Activated CD4-positive, alpha-beta T cell treated with anti-CD3 and anti-CD28 coated beads for 48 hours (primary cell): ENCODE measurements around the gene LSAMP.

Experiments used
- DNase-seq: peaks from one replicate; pipeline ENCODE4 v3.0.0-alpha.2; 2020

The LSAMP gene

DNA sequence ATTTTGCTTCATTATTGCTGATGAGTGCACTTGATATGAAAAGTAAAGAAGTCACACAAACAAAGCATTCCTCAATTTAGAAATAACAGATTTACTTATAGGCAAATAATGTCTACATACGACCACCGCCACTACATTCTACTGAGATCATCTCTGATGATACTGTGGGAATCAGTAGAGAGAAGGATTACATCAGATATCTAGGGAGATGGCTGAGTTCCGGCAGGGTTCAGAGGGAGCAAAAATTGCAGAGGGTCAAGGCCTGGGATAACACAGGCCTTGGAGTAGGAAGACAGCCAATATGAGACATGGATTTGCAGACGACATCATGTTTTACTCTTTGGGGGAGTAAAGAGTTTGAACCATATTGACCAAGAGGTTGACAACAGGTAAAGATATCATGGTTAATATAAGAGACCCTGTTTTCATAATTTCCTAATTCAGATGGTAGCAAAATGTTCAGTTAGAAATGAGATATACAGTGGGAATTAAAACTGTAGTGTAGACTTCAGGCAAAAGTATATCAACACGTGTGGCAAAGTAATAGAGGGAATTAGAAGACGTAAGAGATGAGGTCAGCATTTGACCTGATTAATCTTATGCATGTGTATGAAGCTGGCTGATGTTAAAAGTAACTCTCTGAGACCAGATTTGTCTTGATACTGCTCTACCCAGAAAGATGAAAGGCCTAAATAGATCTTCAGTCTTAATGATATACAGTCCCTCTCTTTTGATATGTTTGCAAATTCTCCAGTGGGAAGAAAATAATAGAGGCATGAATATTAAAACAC is 15.6 kb downstream of the LSAMP start:
- DNase-seq, result no peak

DNA sequence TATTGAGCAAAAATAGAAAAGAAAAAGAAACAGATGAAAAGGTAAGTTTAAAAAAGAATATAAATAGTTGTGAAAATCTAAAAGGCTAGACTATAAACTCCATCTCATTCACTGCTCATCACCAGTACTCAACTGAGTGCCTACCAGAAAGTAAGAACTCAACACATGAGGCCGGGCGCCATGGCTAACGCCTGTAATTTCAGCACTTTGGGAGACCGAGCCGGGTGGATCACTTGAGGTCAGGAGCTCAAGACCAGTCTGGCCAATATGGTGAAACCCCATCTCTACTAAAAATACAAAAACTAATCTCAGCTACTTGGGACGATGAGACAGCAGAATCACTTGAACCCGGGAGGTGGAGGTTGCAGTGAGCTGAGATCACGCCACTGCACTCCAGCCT is 19.3 kb downstream of the LSAMP start:
- DNase-seq, result no peak

DNA sequence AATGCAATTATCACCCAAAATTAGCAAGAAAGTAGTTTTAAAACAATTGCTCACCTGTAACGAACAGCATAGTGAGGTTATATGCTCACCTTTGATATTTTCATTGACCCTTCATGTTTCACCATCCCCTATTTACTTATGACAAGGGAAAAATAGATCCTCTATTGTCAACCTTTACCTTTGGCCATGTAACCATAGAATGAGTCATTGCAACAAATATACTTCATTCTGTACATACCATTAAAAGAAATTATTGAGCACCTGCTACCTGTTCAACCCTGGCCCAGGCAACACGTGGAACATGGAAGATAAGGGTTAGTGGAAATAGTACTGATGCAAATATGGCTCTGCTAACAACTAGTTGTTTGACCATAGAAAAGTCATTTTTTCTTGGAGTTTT is 20.2 kb downstream of the LSAMP start:
- no peak for DNase-seq

DNA sequence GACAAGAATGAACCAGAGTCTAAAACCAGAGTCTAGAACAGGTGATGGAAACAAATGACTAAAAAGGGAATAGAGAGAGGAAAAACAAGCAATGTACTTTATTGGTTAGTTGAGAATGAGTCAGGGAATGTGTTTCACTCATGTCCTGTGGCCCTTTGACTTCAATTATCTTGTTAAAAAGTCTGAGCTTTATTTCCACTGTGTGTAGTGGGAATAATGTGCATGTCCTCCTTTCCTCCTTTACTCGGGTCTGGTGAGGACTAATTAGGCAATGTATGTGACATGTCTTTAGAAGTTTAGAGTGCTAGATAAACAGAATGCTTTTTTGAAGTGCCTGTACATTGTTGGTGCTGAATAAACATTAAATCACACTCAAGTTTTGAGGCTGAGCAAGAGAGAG is 21.3 kb downstream of the LSAMP start:
- no peak for DNase-seq

DNA sequence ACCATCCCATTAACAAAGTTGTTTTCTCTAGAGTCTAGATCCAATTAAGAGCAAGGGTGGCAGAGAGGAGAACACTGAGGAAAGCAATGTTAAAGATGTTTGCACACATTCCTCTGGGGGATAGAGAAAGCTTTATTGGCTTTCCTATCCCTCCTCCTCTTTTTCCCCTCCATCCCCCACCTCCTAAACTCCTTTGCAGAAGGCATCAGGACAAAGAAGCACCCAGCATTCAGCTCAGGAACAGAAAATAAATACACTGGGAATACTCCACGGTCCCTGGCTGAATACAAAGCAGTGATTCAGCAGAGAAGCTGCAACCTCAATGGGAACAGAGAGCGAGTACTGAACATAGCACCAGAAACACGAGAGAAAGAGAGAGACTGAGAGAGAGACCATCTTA is 21.9 kb downstream of the LSAMP start:
- DNase-seq, result no peak

DNA sequence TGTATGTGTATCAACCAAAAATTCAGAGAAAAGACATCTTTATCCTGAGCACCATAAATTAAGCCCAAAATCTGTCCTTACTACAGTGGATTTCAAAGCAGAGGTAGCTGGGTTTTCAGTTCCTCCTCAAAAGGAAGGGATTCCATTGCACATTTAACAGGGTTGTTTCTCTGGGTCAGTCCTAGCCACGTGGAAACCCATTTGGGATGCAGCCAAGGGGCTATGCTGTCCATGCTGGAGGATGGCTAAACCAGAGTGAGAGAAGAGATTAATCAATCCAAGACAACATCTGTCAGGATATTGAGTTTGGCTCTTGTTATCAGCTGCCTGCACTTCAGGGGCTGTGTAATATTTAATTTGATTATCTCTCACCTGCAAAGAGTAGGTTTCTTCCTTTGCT is 28.1 kb downstream of the LSAMP start:
- no peak for DNase-seq

DNA sequence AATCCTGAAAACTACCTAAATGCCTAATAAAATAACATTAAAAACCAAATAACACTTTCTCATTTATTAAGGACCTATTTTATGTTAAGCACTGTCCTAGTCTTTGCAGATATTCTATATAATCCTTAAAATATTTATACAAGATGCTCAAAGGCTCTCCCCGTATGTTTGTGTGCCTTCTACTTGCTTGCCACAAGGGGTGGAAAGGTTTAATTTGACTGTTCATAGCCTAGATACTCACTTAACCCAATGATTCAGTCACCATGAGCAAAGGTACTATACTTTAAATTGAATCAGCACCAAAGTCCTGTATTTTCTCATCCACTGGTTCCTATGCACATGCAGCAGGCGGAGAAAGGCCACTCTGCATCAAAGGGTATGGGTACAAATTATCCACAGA is 32.0 kb downstream of the LSAMP start:
- no peak for DNase-seq

DNA sequence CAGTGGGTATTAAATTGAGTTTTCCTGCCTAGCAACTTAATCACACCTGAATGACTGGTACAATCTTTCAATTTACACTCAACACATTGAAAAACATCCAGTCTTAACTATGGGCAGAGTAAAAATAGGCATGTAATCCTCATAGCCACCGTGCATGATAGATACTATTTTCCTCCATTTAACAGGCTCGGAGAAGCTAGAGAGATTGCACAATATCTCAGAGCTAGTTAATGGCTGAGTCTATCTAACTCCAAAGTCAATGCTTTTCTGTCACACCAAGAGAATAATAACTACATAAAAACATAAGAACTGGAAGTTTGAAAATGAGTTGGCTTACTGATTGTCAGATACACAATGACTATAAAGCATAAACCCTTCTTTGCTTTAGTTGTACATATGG is 36.8 kb downstream of the LSAMP start:
- DNase-seq, result no peak

DNA sequence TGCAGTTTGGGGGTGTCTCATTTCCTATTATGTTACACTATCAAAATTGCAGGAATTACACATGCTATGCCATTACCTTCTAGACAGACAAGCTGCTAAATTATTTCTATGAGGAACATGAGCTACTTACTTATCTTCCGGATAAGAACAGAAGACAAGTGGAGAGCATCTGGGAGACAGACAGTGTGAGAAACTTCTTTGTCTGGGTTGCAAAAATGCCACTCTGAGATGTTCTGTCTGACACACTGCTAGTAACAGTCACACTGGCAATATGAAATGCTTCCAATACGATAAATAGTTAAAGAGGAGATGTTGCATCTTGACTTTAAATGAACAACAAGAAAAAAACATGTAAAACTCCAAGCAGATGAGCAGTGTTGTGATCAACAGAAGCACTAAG is 40.1 kb downstream of the LSAMP start:
- no peak for DNase-seq

DNA sequence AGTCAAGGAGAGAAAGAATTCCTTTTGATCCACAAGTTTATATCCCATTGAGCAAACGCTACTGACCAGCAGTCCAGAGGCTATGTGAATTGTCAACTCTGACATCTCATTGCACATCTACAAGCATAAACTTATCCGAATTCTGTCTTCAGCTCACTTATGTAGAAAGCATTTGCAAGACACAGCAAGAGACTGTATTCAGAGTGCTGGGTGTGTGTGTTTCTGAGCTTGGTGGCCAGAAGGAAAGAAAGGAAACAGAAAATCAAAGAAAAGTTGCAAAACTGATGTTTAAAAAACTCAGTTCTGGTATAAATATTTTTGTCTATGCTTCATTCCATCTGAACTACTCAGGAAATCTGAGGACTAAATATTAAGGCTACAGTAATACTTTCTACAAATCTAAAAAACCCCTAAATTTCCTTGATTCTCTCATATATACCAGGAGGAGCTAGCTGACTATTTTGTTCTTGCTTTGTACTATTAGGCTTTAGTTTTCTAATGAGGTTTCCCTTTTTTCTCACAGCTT is 45.5 kb downstream of the LSAMP start:
- DNase-seq, result no peak

DNA sequence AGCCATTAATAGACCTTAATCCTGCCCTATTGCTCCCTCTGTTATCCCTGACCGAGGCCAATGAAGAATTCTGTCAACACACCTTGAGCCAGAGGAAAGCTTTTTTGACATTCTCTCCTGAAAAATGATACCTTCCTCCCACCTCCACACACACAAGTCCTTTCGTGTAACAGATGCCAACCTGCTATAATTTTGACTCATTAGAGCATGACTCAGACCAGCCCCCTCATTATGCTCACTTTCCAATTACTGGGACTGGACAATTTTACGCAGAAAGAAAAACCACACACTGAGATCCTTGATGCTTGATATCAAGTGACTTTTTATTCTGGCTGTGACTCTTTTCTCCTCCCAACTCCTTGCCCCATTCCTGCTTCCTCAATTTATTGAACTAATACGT is 50.9 kb downstream of the LSAMP start:
- DNase-seq, result no peak

DNA sequence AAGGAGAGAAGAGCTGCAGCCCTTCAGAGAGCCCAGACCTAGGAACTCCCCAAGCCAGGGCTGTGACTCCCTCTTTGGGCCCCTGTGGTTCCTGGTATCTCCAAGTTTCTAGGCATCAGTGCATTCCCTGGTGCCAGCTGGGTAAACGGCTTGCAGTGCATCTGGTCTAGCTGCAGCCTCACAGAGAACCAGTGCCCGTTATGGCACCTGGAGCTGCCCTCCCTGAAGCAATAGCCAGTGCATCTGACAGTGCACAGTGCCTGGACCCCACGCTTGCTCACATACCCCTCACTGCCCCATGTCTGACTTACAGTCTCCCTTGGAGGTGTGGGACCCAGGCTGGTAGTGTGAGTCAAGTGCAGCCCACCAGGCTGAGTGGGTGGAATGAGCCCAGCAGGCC is 52.1 kb downstream of the LSAMP start:
- no peak for DNase-seq

DNA sequence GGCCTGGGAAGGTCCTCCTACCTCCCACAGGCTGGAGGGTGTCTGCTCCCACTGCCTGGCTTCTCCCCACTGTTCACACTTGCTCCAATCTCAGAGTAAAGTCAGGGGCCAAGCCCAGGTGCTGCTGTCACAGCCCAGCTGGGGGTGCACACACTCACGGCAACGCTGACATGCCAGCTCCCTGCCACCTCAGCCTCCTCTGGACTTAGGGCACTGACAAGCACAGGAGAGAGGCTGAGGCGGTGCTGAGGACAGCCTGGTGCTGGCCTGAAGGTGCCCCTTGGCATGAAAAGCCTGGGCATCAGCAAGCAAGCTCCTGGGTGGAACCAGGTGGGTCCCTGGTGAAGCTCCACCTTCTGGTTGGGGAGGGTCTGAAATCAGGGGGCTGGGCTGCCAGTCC is 53.0 kb downstream of the LSAMP start:
- no peak for DNase-seq

DNA sequence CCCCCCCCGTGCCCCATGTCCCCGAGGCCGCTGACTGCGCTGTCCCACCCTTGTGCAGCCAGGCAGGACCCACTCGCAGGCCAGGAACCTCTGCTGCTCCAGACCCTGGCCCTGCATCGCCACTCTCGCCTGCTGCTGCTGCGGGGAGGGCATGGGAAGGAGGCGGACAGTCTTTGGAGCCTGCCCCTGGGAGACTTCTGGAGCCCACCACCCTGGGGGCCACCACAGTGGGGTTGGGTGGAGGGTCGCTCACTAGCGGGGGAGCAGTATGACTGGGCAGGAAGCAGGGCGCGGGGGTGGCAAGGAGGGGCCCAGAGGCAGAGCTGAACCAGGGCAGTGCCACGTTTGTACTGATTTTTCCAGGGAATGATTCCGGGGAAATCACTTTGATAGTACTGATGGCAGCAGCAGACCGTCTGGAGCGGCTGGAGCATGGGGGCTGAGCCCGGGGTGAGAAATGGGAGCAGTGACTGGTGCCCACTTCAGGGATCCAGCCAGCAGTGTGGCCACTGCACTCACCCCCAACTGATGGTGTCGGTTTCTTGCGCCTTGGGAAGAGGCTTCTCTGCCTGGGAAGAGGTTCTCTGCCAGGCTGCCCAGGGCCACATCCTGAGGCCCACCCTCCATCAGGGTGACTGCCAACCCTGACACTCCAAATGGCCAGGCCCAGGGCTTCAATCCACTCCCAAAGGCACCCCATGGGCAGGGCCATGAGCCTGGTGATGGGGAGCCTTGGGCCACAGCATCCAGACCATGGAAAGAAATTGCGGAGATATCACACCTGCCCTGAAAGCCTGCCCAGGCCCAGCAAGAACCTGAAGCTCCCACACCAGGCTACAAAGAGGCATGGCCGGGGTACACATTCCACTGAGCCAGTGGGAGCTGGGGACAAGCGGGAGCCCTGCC is 53.7 kb downstream of the LSAMP start:
- DNase-seq, result no peak

DNA sequence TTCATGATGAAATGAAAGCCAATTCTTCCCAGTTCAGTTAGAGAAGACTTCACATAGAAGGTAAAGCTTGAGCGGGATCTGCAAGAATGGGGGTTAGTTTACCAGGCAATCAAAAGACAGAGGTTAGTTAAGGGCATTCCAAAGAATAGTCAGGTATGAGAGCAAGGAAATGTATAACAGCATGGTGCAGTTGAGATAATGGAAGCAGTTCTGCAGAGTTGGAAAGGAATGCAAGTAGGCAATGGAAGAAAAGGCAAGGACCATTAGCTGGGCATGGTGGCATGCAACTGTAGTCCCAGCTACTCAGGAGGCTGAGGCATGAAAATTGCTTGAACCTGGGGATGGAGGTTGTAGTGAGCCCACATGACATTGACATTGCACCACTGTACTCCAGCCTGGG is 55.0 kb downstream of the LSAMP start:
- DNase-seq, result no peak

DNA sequence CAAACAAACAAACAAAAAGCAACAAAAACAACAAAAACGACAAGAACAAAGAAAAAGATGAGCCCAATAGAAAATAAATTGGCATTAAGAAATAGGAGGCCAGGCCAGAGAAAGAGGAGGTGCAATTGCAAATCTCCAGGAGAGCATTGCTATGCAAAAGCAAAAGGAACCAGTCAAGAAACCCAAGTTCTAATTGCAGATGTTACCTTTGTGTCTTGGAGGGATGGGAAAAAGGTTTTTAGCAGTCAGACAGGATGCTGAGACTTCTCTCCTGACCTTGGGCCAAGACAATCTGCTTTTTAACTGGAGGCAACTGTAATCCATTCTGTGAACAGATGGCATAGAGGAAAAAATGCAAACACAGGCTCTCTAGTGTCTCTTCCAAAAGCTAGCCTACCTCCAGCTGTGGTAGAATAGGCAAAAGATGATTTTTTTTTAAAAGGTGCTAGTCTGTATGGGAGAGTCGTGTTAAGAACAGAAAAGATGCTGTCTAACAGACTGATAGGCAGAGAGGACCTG is 56.4 kb downstream of the LSAMP start:
- DNase-seq, result no peak

DNA sequence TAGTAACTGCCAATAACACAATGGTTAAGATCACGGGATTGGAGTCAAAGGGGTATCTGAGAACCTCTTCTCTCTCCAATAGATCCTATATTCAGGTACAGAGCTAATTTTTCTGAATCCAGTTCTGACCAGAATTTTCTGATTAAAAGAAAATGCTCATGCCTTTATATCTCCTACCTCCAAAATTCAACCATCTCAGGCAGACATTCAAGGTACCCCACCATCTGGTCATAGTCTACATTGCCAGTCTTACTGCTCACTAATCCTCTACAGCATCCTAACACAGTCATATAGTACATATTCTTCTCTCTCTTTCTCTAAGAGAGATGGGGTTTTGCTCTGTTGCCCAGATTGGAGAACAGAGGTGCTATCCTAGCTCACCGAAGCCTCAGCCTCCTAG is 59.1 kb downstream of the LSAMP start:
- DNase-seq, result no peak

DNA sequence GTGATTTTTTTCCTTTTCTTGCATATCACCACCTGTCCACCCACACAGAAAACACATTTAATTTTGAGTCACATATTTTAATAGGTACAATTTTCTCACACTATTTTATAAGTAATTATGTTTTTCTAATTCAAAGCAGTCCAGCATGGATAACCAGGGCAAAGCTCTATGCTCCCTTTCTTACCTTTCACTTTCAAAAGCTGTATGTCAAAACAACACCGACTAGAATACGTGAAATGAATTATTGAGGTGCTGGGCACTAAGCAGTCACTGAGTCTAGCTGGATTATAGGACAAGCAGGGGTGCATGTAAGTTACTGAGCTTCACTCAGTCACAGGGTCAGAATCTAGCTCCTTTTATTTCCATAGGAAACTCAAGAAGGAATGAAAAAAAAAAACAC is 60.6 kb downstream of the LSAMP start:
- no peak for DNase-seq

DNA sequence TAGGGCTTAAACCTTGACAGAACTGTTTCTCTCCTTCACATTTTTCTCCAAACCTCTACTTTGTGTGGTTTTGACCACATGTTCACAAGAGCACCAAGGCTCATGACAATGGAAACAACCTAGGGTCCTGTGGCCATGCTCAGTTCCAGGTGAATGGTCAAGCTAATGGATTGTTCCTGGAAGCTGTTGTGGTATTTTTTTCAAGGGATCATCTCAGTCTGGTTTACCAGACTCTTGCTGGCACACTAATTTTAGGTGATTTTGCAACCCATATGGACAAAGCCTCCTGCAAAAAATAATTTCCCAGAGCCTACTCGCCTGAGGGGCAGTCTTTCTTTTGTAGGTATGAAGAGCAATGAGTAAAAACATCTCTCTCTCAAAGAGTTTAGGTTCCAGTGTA is 67.2 kb downstream of the LSAMP start:
- DNase-seq, result no peak

DNA sequence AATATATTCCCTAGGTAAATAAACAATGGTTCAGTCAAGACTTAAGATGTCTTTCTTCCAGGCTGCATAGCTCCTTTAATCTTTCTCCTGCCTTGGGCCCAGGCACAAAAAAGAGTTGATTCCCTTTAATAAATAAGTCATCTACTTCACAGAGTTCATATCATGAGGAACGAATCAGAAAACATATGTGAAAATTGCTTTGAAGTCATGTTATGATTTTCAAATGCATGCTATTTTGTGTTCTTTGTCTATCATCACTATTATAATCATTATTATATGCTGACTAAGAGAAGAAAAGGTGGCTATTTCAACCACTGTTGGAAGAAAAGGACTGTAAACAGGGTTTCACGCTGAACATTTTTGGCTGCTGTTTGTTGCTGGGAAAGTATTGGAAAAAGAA is 70.4 kb downstream of the LSAMP start:
- DNase-seq, result no peak

DNA sequence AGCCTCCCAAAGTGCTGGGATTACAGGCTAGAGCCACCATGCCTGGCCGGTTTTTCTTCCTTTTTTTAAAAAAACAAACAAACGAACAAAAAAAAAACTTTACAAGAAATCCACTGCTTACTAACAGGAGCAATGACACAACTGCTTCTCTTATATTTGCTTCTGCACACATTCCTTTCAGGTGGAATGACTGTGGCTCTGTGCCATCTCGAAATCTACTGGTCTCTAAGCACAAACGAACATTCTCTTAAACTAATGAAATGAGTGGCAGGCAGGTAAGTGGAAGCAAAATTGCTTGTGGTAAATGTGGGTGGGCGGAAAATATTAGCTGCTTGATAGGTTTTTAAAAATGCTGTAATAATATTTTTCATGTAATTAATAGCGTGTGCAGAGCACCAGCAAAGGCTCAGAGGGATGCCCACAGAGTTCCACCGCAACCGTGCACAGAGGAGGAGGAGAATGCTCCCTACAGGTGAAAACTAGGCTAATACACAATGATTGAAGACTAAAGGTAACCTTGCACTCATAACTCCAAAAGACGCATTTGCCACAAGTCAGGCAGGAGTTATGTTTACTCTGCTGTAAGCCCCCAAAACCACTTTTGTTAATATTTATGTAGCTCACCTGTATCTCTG is 77.4 kb downstream of the LSAMP start:
- no peak for DNase-seq

DNA sequence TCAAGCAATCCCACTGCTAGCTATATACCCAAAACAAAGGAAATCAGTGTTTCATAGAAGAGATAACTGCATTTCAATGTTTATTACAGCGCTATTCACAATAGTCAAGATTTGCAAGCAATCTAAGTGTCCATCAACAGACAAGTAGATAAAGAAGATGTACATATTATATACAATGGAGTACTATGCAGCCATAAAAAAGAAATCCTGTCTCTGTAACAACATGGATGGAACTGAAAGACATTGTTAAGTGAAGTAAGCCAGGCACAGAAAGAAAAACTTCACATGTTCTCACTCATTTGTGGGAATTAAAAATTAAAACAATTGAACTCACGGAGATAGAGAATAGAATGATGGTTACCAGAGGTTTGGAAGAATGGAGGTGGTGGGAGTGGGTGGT is 89.2 kb downstream of the LSAMP start:
- no peak for DNase-seq

DNA sequence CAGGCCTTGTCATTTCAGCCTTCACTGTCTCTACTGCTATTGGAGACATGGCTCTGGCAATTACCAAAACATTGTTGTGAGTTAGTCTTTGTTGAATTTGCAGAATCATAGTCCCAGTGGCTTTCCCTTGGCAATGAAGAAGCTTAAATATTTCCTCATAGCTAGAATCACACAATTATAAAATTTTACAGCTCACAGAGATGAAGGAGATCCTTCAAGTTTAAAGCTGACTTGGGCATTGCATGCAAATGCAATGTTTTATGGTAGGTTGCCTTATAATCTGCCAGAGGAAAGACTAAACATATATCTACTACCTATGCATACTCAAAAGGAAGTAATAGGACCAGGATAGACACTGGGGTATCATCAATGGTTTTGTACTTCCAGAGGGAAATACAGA is 90.9 kb downstream of the LSAMP start:
- no peak for DNase-seq
